Measurements from ENCODE around the gene CPED1. TPM values are rescaled to one million over a fixed set of nuclear protein-coding genes. Genes with fewer than 3 reads are reported as not detected.
"Not testable (repeated sequence)": the region's sequence is repeated elsewhere in the genome, so short reads cannot be mapped to it uniquely, and the experiment has no call there.

Gene CPED1
- total RNA-seq, 4 donors from 2014 or later: 1.3 to 5.6 (median 3.6) TPM

- TF ChIP-seq EP300 (IDR thresholded peaks at IDR 0.05) (no peak), POLR2A (IDR thresholded peaks at IDR 0.05) (no peak), CTCF (IDR thresholded peaks at IDR 0.05) (no peak), POLR2AphosphoS5 (IDR thresholded peaks at IDR 0.05) (no peak)
- no peak for DNase-seq (ENCODE audit: low spot score in 2 of 2)
- no peak overlapping the region for H3K4me3 ChIP-seq
- H3K27ac ChIP-seq: no peak overlapping the region
- H3K4me1 ChIP-seq: no peaks in the 10 kb centered on the region
- H3K9me3 ChIP-seq: no peaks in the 10 kb centered on the region
- no peaks in the 10 kb centered on the region for H3K36me3 ChIP-seq
- no peaks in the 10 kb centered on the region for H3K27me3 ChIP-seq
Measured at GRCh38 chr7:121182902-121183301, 194.4 kb downstream of the CPED1 start.

- H3K9me3 ChIP-seq; H3K27me3 ChIP-seq; H3K27ac ChIP-seq; H3K4me3 ChIP-seq; H3K36me3 ChIP-seq; H3K4me1 ChIP-seq; DNase-seq (ENCODE audit: low spot score in 2 of 2): not testable (repeated sequence)
- WGBS: 91% methylated on average over 4 of the region's 4 CpGs
Measured at GRCh38 chr7:121183883-121184282, 195.4 kb downstream of the CPED1 start.

GRCh38 chr7:121186746-121187145 is 198.2 kb downstream of the CPED1 start:
- H3K27ac ChIP-seq: no peak overlapping the region
- DNase-seq (ENCODE audit: low spot score in 2 of 2): no peak
- no peaks in the 10 kb centered on the region for H3K27me3 ChIP-seq
- no peak overlapping the region for H3K4me3 ChIP-seq
- no peaks in the 10 kb centered on the region for H3K4me1 ChIP-seq
- H3K9me3 ChIP-seq: no peaks in the 10 kb centered on the region
- 93% methylated on average over 1 of the region's 1 CpG for WGBS
- no peaks in the 10 kb centered on the region for H3K36me3 ChIP-seq
- TF ChIP-seq POLR2A (IDR thresholded peaks at IDR 0.05): no peak
- no peak for TF ChIP-seq EP300 (IDR thresholded peaks at IDR 0.05)
- no peak for TF ChIP-seq POLR2AphosphoS5 (IDR thresholded peaks at IDR 0.05)
- no peak for TF ChIP-seq CTCF (IDR thresholded peaks at IDR 0.05)

GRCh38 chr7:121187222-121187621 is 198.7 kb downstream of the CPED1 start:
- Histone ChIP-seq H3K36me3 (no peaks in the 10 kb centered on the region), H3K9me3 (no peaks in the 10 kb centered on the region), H3K4me3 (no peak overlapping the region), H3K27me3 (no peaks in the 10 kb centered on the region), H3K4me1 (no peaks in the 10 kb centered on the region), H3K27ac (no peak overlapping the region)
- 93% methylated on average over 3 of the region's 3 CpGs for WGBS
- TF ChIP-seq EP300 (IDR thresholded peaks at IDR 0.05) (no peak), POLR2A (IDR thresholded peaks at IDR 0.05) (no peak), POLR2AphosphoS5 (IDR thresholded peaks at IDR 0.05) (no peak), CTCF (IDR thresholded peaks at IDR 0.05) (no peak)
- DNase-seq (ENCODE audit: low spot score in 2 of 2): no peak

GRCh38 chr7:121187676-121188075 is 199.2 kb downstream of the CPED1 start:
- no peaks in the 10 kb centered on the region for H3K36me3 ChIP-seq
- H3K27me3 ChIP-seq: no peaks in the 10 kb centered on the region
- no peak overlapping the region for H3K4me3 ChIP-seq
- H3K4me1 ChIP-seq: no peaks in the 10 kb centered on the region
- H3K27ac ChIP-seq: no peak overlapping the region
- no peak for DNase-seq (ENCODE audit: low spot score in 2 of 2)
- TF ChIP-seq CTCF (IDR thresholded peaks at IDR 0.05): no peak
- no peak for TF ChIP-seq POLR2AphosphoS5 (IDR thresholded peaks at IDR 0.05)
- H3K9me3 ChIP-seq: no peaks in the 10 kb centered on the region

- H3K27me3 ChIP-seq: no peaks in the 10 kb centered on the region
- 92% methylated on average over 3 of the region's 3 CpGs for WGBS
Measured at GRCh38 chr7:121192834-121193233, 204.3 kb downstream of the CPED1 start.

More at GRCh38 chr7:121192834-121193233, 204.3 kb downstream of the CPED1 start:
- no peak for TF ChIP-seq POLR2A (IDR thresholded peaks at IDR 0.05)
- TF ChIP-seq POLR2AphosphoS5 (IDR thresholded peaks at IDR 0.05): no peak
- no peak for TF ChIP-seq CTCF (IDR thresholded peaks at IDR 0.05)
- no peak for TF ChIP-seq EP300 (IDR thresholded peaks at IDR 0.05)
- no peak for DNase-seq (ENCODE audit: low spot score in 2 of 2)
- Histone ChIP-seq H3K4me1 (no peaks in the 10 kb centered on the region), H3K9me3 (no peaks in the 10 kb centered on the region), H3K4me3 (no peak overlapping the region), H3K27ac (no peak overlapping the region), H3K36me3 (no peaks in the 10 kb centered on the region)

Measured in suprapubic skin (tissue), 4 donors.